ENCODE data around the gene USP34.

GRCh38 chr2:61222567-61222966 is 248.3 kb downstream of the USP34 start:
- TF ChIP-seq CTCF (conservative IDR thresholded peaks at IDR 0.05 in 1 of 2, IDR thresholded peaks at IDR 0.05 in 1 of 2; ENCODE audit: low read depth in 1 of 2, low read length in 2 of 2) (no peak), EZH2 (IDR thresholded peaks at IDR 0.05; ENCODE audit: low read length, missing control alignments) (no peak)
